Stimulated activated memory B cell treated with anti-CD40 and anti-IgM and Interleukin-4, amounts not matched to agents 10 μg/mL and 1 μg/mL and 100 μg/mL, for 72 hours (primary cell): ENCODE measurements around the gene ADAM10.

Experiments
- ATAC-seq: fragments of 150-1000 bp; cut with Tn5 transposase; 2 replicates; pipeline ENCODE4 v1.10.0; 2021
- H3K27ac Mint-ChIP-seq: one replicate; pipeline ENCODE4 v1.8.0; 2022; ENCODE audit warnings: mild to moderate bottlenecking, mixed read lengths
- H3K27me3 Mint-ChIP-seq: one replicate; pipeline ENCODE4 v1.8.0; 2022; ENCODE audit warnings: mixed read lengths
- H3K36me3 Mint-ChIP-seq: one replicate; pipeline ENCODE4 v1.8.0; 2022; ENCODE audit warnings: mixed read lengths
- H3K4me1 Mint-ChIP-seq: one replicate; pipeline ENCODE4 v1.8.0; 2022; ENCODE audit warnings: mixed read lengths
- H3K4me3 Mint-ChIP-seq: one replicate; pipeline ENCODE4 v1.8.0; 2022; ENCODE audit warnings: mild to moderate bottlenecking, moderate library complexity, mixed read lengths
- H3K9me3 Mint-ChIP-seq: one replicate; pipeline ENCODE4 v1.8.0; 2022; ENCODE audit warnings: mixed read lengths

ADAM10 gene

DNA sequence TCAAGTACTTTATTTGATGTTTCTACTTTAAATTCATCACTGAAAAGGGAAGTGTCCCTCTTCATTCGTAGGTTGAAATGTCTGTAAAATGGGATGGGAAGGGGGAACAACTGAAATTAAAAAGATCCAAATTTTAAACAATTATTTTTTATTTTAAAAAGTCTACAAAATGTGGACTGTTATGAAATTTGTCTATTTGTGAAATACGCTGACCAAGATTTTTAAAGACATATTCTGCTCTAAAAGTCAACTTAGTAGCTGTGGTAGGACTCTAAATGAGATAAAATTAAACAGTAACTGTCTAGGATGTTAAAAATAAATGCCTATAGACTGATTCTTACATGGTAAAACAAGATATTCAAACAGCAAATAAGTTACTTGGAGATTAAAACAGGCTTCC lies 67.3 kb downstream of the ADAM10 start:
- H3K4me3 Mint-ChIP-seq = no peak overlapping the region
- no peaks in the 10 kb centered on the region for H3K9me3 Mint-ChIP-seq
- H3K27me3 Mint-ChIP-seq = no peaks in the 10 kb centered on the region
- peaks cover 13% of the 10 kb centered on the region for H3K4me1 Mint-ChIP-seq
- H3K36me3 Mint-ChIP-seq = peaks cover 10% of the 10 kb centered on the region
- H3K27ac Mint-ChIP-seq = no peak overlapping the region
- no peak for ATAC-seq

- Mint-ChIP-seq H3K27ac (no peak overlapping the region), H3K27me3 (no peaks in the 10 kb centered on the region), H3K36me3 (peaks cover 10% of the 10 kb centered on the region), H3K9me3 (no peaks in the 10 kb centered on the region), H3K4me1 (peaks cover 13% of the 10 kb centered on the region), H3K4me3 (no peak overlapping the region)
- ATAC-seq = no peak
These were observed 70.8 kb downstream of the ADAM10 start for GRCh38 chr15:58678683-58679082.

DNA sequence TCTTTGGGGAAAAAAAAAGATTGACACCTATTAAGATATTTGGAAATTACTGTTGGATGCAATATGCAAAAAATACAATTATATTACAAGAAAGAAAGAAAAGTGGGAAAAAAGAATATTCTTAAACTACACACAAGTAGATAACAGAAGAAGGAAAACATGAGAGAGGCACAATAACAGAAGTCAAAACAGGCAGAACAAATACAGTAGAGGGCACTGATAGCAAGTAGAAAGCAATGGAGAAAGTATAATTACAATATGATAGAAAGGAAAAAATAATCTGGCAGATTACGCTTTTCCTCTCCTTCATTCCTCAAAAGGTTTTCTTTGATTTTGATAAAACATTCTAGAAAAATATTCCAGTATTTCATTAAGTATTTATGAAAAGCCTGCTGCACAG lies 72.1 kb downstream of the ADAM10 start:
- Mint-ChIP-seq H3K4me1 (peaks cover 13% of the 10 kb centered on the region), H3K27me3 (no peaks in the 10 kb centered on the region), H3K4me3 (no peak overlapping the region), H3K27ac (no peak overlapping the region), H3K36me3 (peaks cover 15% of the 10 kb centered on the region), H3K9me3 (no peaks in the 10 kb centered on the region)
- ATAC-seq = no peak

DNA sequence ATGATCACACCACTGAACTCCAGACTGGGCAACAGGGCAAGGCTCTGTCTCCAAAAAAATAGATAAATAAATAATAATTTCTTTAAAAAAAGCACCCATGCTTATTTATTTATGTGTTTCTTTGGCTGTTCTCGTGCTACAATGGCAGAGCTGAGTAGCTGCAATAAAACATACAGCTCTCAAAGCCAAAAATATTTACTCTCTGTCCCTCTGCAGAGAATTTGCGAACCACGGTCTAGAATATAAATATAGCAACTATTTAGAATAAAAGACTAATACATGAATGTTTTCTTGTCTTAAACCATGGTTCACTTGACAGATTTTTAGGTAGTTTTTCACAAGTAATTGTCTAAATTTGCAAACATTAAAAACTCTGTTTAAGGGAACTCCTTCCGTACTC lies 72.7 kb downstream of the ADAM10 start:
- Mint-ChIP-seq H3K4me3 (no peak overlapping the region), H3K36me3 (peaks cover 20% of the 10 kb centered on the region), H3K4me1 (peaks cover 13% of the 10 kb centered on the region), H3K9me3 (no peaks in the 10 kb centered on the region), H3K27me3 (no peaks in the 10 kb centered on the region), H3K27ac (no peak overlapping the region)
- ATAC-seq = no peak

DNA sequence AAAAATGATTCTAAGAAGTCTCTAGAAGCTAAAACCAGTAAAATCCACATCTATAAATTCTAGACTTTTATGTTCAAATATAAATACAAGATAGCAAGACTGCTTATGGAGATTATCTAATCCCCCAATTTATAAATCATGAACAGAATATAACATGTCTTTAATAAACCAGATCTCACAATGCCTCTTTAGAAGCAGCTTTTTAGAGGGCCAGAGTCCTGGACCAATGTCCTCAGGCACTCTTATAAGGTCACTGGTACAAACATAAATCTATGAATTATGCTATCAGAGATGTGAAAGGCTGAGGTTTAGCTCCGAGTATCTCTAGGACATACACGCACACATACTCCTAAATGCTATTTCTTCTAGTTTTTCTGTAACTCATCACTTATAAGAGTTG lies 78.3 kb downstream of the ADAM10 start:
- Mint-ChIP-seq H3K27ac (no peak overlapping the region), H3K9me3 (no peaks in the 10 kb centered on the region), H3K4me3 (no peak overlapping the region), H3K27me3 (no peaks in the 10 kb centered on the region), H3K36me3 (peaks cover 17% of the 10 kb centered on the region), H3K4me1 (peaks cover 6% of the 10 kb centered on the region)
- no peak for ATAC-seq

DNA sequence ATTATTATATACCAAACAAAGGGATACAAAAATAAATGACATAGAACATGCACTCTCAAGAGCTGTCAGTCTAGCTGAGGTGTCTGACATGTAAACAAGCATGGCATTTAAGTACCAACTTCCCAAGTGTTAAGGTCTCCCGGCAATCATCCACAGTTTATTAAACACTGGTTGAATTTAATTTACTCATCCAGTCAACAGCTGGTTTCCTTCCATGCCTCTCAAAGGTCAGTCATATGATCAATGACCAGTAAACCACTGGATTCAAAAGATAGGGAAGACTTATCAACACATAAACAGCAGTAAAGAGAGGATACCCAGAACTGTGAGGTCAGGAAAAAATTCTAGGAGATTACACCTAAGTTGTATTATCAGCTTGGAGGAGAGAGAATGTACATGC lies 80.4 kb downstream of the ADAM10 start:
- ATAC-seq = no peak
- H3K9me3 Mint-ChIP-seq = no peaks in the 10 kb centered on the region
- H3K27me3 Mint-ChIP-seq = no peaks in the 10 kb centered on the region
- H3K27ac Mint-ChIP-seq = no peak overlapping the region
- H3K4me3 Mint-ChIP-seq = no peak overlapping the region
- H3K4me1 Mint-ChIP-seq = peaks cover 6% of the 10 kb centered on the region
- H3K36me3 Mint-ChIP-seq = peaks cover 28% of the 10 kb centered on the region

DNA sequence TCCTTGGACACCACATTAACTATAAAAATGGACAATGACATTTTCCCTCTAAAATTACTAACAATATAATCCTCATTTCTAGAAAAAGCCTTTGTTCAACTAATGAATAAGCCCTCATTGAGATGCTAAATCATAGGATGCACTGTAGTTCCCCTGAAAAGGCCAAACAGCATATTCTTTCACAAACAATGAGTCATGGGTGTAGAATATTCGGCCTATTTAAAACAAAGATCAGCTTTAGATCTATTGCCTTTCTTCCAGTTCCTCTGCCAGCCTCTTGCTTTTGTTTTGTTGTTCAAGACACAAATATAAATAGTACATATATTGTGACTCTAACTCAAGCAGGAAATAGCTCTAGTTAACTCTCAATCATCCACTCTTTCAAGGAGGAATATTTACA lies 82.5 kb downstream of the ADAM10 start:
- Mint-ChIP-seq H3K9me3 (no peaks in the 10 kb centered on the region), H3K27ac (no peak overlapping the region), H3K4me3 (no peak overlapping the region), H3K4me1 (peaks cover 6% of the 10 kb centered on the region), H3K36me3 (peaks cover 38% of the 10 kb centered on the region), H3K27me3 (no peaks in the 10 kb centered on the region)
- no peak for ATAC-seq

- H3K27me3 Mint-ChIP-seq = no peaks in the 10 kb centered on the region
- H3K4me1 Mint-ChIP-seq = peaks cover 6% of the 10 kb centered on the region
- no peak overlapping the region for H3K4me3 Mint-ChIP-seq
- no peak overlapping the region for H3K27ac Mint-ChIP-seq
- peaks cover 51% of the 10 kb centered on the region for H3K36me3 Mint-ChIP-seq
- no peak for ATAC-seq
- H3K9me3 Mint-ChIP-seq = no peaks in the 10 kb centered on the region
These were observed 83.8 kb downstream of the ADAM10 start for GRCh38 chr15:58665672-58666071.

DNA sequence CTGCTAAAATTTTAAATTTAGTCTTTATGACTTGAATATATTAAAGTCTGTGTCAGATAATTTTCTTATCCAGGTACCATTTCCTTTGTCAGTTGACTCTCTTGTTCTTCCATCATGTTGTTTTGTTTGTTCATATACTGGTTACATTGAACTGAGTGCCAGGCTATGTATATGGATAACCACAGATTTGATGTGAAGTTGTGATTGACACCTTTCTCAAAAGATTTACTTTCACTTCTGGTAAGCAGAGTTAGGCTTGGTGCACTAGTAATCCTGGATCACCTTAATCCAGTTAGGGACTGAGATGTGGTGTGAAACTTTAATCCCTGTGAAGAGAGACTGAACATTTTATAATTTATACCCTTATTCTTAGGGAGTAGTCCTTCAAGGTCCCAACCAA lies 99.4 kb downstream of the ADAM10 start:
- H3K27ac Mint-ChIP-seq = no peak overlapping the region
- no peaks in the 10 kb centered on the region for H3K4me1 Mint-ChIP-seq
- no peak overlapping the region for H3K4me3 Mint-ChIP-seq
- no peaks in the 10 kb centered on the region for H3K27me3 Mint-ChIP-seq
- H3K36me3 Mint-ChIP-seq = peaks cover 51% of the 10 kb centered on the region
- no peaks in the 10 kb centered on the region for H3K9me3 Mint-ChIP-seq
- ATAC-seq = no peak

DNA sequence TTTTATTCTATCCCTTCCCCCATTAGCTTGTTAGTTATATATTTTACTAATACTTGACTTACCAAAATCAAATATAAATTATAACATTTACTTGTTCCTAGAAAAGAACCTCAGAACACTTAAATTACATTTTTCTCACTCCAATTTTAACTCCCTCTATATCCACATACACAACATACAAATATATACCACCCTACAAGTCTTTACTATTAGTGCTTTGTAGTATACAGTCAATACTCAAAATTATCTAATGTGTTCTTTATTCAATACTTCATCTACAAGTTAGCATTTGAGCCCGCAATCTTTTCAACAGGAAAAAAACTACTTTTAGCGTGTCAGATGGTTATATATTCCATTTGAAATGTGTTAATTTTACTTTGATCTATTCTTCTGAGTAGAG lies 100.3 kb downstream of the ADAM10 start:
- peaks cover 48% of the 10 kb centered on the region for H3K36me3 Mint-ChIP-seq
- H3K4me3 Mint-ChIP-seq = no peak overlapping the region
- no peaks in the 10 kb centered on the region for H3K4me1 Mint-ChIP-seq
- no peak for ATAC-seq
- H3K27me3 Mint-ChIP-seq = no peaks in the 10 kb centered on the region
- no peaks in the 10 kb centered on the region for H3K9me3 Mint-ChIP-seq
- H3K27ac Mint-ChIP-seq = no peak overlapping the region

DNA sequence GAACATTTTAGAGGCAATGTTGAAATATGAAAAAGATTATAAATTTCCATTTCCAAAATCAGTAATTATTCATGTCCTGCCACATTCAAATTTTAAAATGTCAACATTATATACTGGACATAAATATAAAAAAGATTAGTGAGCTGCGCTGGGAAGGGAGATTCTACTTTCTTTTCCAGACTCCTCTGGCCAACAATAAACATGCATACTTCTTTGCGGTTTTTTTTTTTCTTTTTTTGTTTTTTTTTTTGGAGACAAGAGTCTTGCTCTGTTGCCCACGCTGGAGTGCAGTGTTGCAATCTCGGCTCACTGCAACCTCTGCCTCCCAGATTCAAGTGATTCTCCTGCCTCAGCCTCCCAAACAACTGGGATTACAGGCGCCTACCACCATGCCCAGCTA lies 105.5 kb downstream of the ADAM10 start:
- H3K27me3 Mint-ChIP-seq = no peaks in the 10 kb centered on the region
- H3K4me1 Mint-ChIP-seq = peaks cover 6% of the 10 kb centered on the region
- H3K36me3 Mint-ChIP-seq = peaks cover 26% of the 10 kb centered on the region
- no peak overlapping the region for H3K27ac Mint-ChIP-seq
- no peaks in the 10 kb centered on the region for H3K9me3 Mint-ChIP-seq
- H3K4me3 Mint-ChIP-seq = no peak overlapping the region
- no peak for ATAC-seq

- Mint-ChIP-seq H3K9me3 (no peaks in the 10 kb centered on the region), H3K27me3 (no peaks in the 10 kb centered on the region), H3K27ac (no peak overlapping the region), H3K4me3 (no peak overlapping the region), H3K36me3 (peaks cover 37% of the 10 kb centered on the region), H3K4me1 (peaks cover 6% of the 10 kb centered on the region)
- ATAC-seq = no peak
These were observed 107.8 kb downstream of the ADAM10 start for GRCh38 chr15:58641660-58642059.

DNA sequence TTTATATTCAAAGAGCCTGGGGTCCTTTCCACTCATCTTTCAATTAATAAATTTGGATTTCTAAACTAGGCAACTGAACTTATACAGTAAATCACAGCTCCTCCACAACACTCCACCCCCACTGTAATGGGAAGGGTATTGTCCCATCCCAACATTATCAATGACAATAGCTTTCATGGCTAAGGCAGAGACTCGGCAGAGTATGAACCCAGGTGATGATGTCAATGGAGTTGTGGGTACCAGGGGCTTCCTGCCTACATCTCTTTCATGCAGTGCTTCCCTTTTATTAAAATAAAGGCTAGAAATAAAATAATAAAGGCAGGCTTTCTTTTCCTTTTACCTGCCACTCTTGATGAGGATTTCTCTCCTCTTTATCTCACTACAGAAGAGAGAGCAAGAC lies 109.5 kb downstream of the ADAM10 start:
- Mint-ChIP-seq H3K36me3 (peaks cover 28% of the 10 kb centered on the region), H3K4me3 (no peak overlapping the region), H3K27me3 (no peaks in the 10 kb centered on the region), H3K27ac (peak overlapping the region; percentile 60), H3K4me1 (peaks cover 6% of the 10 kb centered on the region), H3K9me3 (no peaks in the 10 kb centered on the region)
- ATAC-seq = no peak

DNA sequence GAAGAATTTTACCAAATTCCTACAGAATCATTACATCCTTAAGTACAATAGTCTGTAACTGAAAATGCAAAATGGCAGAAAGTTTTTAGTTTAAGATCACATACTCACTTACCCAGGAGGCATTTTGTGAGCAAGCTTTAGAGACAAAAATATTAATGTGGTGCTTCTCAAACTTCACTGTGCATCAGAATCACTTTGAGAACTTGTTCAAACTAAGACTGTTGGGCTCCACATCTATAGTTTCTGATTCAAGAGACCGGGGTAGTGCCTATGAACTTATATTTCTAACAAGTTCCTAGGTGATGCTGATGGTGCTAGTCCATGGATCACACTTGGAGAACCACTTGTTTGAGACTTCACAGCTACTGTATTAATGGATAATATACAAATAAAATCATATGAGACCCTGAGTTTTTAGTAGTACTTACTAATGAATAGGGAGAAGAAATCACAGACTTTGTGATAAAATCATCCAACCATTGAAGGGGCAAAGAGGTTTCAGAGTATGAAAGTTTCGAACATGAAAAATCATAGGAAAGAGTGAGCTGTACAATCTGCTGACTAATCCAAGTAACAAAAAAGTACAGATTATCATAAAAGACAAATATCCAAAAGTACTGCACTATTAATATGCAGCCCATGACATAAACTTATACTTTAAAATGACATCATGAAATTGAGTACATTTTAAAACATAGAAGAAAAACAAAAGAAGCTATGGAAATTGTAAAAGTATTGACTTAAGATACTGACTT lies 110.3 kb downstream of the ADAM10 start:
- H3K27ac Mint-ChIP-seq = peak overlapping the region; percentile 60
- no peak overlapping the region for H3K4me3 Mint-ChIP-seq
- H3K4me1 Mint-ChIP-seq = peaks cover 6% of the 10 kb centered on the region
- no peaks in the 10 kb centered on the region for H3K27me3 Mint-ChIP-seq
- no peaks in the 10 kb centered on the region for H3K9me3 Mint-ChIP-seq
- ATAC-seq = no peak
- peaks cover 22% of the 10 kb centered on the region for H3K36me3 Mint-ChIP-seq

DNA sequence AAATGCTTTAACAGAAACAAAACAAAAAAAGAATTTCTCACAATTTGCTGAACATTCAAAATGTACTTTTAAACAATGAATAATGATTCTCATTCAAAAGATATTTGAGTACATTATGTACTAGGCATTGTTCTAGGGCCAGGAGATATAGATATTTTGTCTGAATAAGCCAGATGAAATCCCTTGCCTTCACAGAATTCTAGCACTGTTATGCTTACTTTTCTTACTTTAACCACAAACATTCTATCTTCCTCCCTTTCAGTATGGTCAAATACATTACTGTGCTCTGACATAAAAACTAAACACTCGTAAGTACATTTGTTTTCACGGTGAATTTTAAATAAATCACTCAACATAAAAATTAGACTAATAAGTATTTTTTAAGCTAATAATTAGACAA lies 116.7 kb downstream of the ADAM10 start:
- Mint-ChIP-seq H3K27me3 (no peaks in the 10 kb centered on the region), H3K9me3 (no peaks in the 10 kb centered on the region), H3K36me3 (peaks cover 27% of the 10 kb centered on the region), H3K27ac (no peak overlapping the region), H3K4me1 (peaks cover 21% of the 10 kb centered on the region), H3K4me3 (no peak overlapping the region)
- no peak for ATAC-seq

GRCh38 chr15:58631319-58631718 lies 118.2 kb downstream of the ADAM10 start:
- Mint-ChIP-seq H3K4me3 (no peak overlapping the region), H3K27ac (peak overlapping the region; percentile 48), H3K36me3 (peaks cover 41% of the 10 kb centered on the region), H3K27me3 (no peaks in the 10 kb centered on the region), H3K9me3 (no peaks in the 10 kb centered on the region), H3K4me1 (peaks cover 29% of the 10 kb centered on the region)
- ATAC-seq = no peak
